HepG2 (cell line): ENCODE results near the gene TGFBR1.

Experiments
- NR2C2 ChIP-seq: sonication (generic); formaldehyde crosslinking; IDR thresholded peaks from 2 replicates; pipeline ENCODE4 v1.4.0; 2020; ENCODE audit warnings: missing genetic modification reagents, mild to moderate bottlenecking, moderate library complexity, borderline replicate concordance
- TF ChIP-seq, protein P1 (sequence below): sonication (generic); formaldehyde crosslinking; IDR thresholded peaks from 2 replicates; pipeline ENCODE4 v1.4.0; 2020; ENCODE audit warnings: missing genetic modification reagents
- TF ChIP-seq, protein P2 (sequence below): sonication (generic); formaldehyde crosslinking; IDR thresholded peaks from 2 replicates; pipeline ENCODE4 v1.5.0; 2020; ENCODE audit warnings: mild to moderate bottlenecking, missing genetic modification reagents, moderate library complexity

GRCh38 chr9:99109522-99109921 lies 4.6 kb downstream of the TGFBR1 start:
- TF ChIP-seq, protein P1, sequence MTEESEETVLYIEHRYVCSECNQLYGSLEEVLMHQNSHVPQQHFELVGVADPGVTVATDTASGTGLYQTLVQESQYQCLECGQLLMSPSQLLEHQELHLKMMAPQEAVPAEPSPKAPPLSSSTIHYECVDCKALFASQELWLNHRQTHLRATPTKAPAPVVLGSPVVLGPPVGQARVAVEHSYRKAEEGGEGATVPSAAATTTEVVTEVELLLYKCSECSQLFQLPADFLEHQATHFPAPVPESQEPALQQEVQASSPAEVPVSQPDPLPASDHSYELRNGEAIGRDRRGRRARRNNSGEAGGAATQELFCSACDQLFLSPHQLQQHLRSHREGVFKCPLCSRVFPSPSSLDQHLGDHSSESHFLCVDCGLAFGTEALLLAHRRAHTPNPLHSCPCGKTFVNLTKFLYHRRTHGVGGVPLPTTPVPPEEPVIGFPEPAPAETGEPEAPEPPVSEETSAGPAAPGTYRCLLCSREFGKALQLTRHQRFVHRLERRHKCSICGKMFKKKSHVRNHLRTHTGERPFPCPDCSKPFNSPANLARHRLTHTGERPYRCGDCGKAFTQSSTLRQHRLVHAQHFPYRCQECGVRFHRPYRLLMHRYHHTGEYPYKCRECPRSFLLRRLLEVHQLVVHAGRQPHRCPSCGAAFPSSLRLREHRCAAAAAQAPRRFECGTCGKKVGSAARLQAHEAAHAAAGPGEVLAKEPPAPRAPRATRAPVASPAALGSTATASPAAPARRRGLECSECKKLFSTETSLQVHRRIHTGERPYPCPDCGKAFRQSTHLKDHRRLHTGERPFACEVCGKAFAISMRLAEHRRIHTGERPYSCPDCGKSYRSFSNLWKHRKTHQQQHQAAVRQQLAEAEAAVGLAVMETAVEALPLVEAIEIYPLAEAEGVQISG: no peak
- TF ChIP-seq, protein P2, sequence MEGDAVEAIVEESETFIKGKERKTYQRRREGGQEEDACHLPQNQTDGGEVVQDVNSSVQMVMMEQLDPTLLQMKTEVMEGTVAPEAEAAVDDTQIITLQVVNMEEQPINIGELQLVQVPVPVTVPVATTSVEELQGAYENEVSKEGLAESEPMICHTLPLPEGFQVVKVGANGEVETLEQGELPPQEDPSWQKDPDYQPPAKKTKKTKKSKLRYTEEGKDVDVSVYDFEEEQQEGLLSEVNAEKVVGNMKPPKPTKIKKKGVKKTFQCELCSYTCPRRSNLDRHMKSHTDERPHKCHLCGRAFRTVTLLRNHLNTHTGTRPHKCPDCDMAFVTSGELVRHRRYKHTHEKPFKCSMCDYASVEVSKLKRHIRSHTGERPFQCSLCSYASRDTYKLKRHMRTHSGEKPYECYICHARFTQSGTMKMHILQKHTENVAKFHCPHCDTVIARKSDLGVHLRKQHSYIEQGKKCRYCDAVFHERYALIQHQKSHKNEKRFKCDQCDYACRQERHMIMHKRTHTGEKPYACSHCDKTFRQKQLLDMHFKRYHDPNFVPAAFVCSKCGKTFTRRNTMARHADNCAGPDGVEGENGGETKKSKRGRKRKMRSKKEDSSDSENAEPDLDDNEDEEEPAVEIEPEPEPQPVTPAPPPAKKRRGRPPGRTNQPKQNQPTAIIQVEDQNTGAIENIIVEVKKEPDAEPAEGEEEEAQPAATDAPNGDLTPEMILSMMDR (CRISPR knock-in tag): no peak
- no peak for TF ChIP-seq NR2C2
